PC-9 (cell line): ENCODE measurements around the gene GALNT16.

Source experiments
- CTCF ChIP-seq: fragments of 200-600 bp; sonication (generic); conservative IDR thresholded peaks from 2 replicates; pipeline ENCODE4 v1.6.1; 2017; ENCODE audit warnings: mixed run types, antibody characterized with exemption, mild to moderate bottlenecking, moderate library complexity
- EZH2 ChIP-seq: fragments of 200-600 bp; sonication (generic); IDR thresholded peaks from 2 replicates; pipeline ENCODE4 v1.8.0; 2017; ENCODE audit warnings: antibody characterized with exemption, low read depth

GRCh38 chr14:69339426-69339825 is 79.5 kb downstream of the GALNT16 start:
- TF ChIP-seq CTCF (no peak), EZH2 (no peak)
